Breast epithelium (tissue), 4 donors: ENCODE results near the gene PLEKHA5. TPM values are rescaled to one million over a fixed set of nuclear protein-coding genes. Genes with fewer than 3 reads are reported as not detected.

Source experiments
- DNase-seq, 2 donors: peaks; one replicate each; pipeline ENCODE4 v3.0.0-alpha.2; 2019; ENCODE audit warnings: low spot score in 2 of 2
- H3K27ac ChIP-seq, 2 donors: fragments of 200-600 bp; sonication (generic) in 1 of 2; one replicate each; pipeline ENCODE4 v1.5.1; 2016 to 2019; ENCODE audit warnings: mild to moderate bottlenecking in 1 of 2
- H3K27me3 ChIP-seq, 2 donors: fragments of 200-600 bp; sonication (generic) in 1 of 2; one replicate each; pipeline versions ENCODE4 v1.5.1 to v1.6.0; 2017 to 2019; ENCODE audit warnings: control low read depth in 1 of 2, mild to moderate bottlenecking in 1 of 2
- H3K36me3 ChIP-seq: fragments of 200-600 bp; one replicate; pipeline ENCODE4 v1.5.1; 2019
- H3K4me1 ChIP-seq, 2 donors: fragments of 200-600 bp; sonication (generic); one replicate each; pipeline ENCODE4 v1.5.1; 2016 to 2019; ENCODE audit warnings: control low read depth in 1 of 2
- H3K4me3 ChIP-seq, 3 donors: fragments of 200-600 bp; sonication (generic); 1 replicate in 2 of 3; 2 replicates in 1 of 3; pipeline ENCODE4 v1.5.1; 2016 to 2019; ENCODE audit warnings: mild to moderate bottlenecking in 3 of 3, moderate library complexity in 2 of 3
- H3K9me3 ChIP-seq, 2 donors: fragments of 200-600 bp; sonication (generic) in 1 of 2; one replicate each; pipeline ENCODE4 v1.5.1; 2016 to 2019; ENCODE audit warnings: control low read depth in 1 of 2
- CTCF ChIP-seq, 3 donors: fragments of 450-650 bp; IDR thresholded peaks; one replicate each; pipeline ENCODE4 v1.5.1; 2016 to 2017; ENCODE audit warnings: antibody characterized with exemption in 3 of 3, mild to moderate bottlenecking in 3 of 3, moderate library complexity in 3 of 3
- POLR2A ChIP-seq: fragments of 450-650 bp; IDR thresholded peaks from one replicate; pipeline ENCODE4 v1.6.1; 2016; ENCODE audit warnings: antibody characterized with exemption, mild to moderate bottlenecking, moderate library complexity
- POLR2AphosphoS5 ChIP-seq, 3 donors: sonication (generic); formaldehyde crosslinking; IDR thresholded peaks; one replicate each; pipeline ENCODE4 v1.6.1; 2017; ENCODE audit warnings: antibody characterized with exemption in 3 of 3
- intact Hi-C: fragments of 100-400 bp; cut with DNase I; formaldehyde crosslinking; loops from one replicate; pipeline ENCODE4 v1.15.1; 2023; ENCODE audit warnings: low total_unique reads
- total RNA-seq, 3 donors: library from RNA; depleted of rRNA; stranded (reverse); fragments of >200 nt; gene quantifications; one replicate each; pipeline ENCODE4 v1.1.0, GENCODE V29; 2016

PLEKHA5 gene
- total RNA-seq, 3 donors from 2014 or later = 21.1 to 55.5 (median 49.8) TPM

- no peaks in the 10 kb centered on the region for H3K36me3 ChIP-seq
- no peaks in the 10 kb centered on the region for H3K27me3 ChIP-seq
- H3K4me3 ChIP-seq = no peak overlapping the region
- intact Hi-C loops = no loop called here
- TF ChIP-seq CTCF (IDR thresholded peaks at IDR 0.05) (no peak), POLR2A (no peak), POLR2AphosphoS5 (IDR thresholded peaks at IDR 0.05) (no peak)
- no peak for DNase-seq
- H3K4me1 ChIP-seq = no peaks in the 10 kb centered on the region
- H3K9me3 ChIP-seq = no peaks in the 10 kb centered on the region
- no peak overlapping the region for H3K27ac ChIP-seq
These were observed 68.7 kb downstream of the PLEKHA5 start for GRCh38 chr12:19198272-19198671.

- H3K36me3 ChIP-seq = no peaks in the 10 kb centered on the region
- no peak for TF ChIP-seq POLR2AphosphoS5 (IDR thresholded peaks at IDR 0.05)
- TF ChIP-seq POLR2A = no peak
- intact Hi-C loops = no loop called here
- no peaks in the 10 kb centered on the region for H3K4me1 ChIP-seq
- H3K27me3 ChIP-seq = no peaks in the 10 kb centered on the region
- no peak overlapping the region for H3K4me3 ChIP-seq
- no peaks in the 10 kb centered on the region for H3K9me3 ChIP-seq
- H3K27ac ChIP-seq = no peak overlapping the region
- no peak for DNase-seq
These were observed 69.8 kb downstream of the PLEKHA5 start for GRCh38 chr12:19199332-19199731.

- intact Hi-C loops = no loop called here
- no peaks in the 10 kb centered on the region for H3K4me1 ChIP-seq
- DNase-seq = no peak
These were observed 70.7 kb downstream of the PLEKHA5 start for GRCh38 chr12:19200261-19200660.

GRCh38 chr12:19201661-19202060 lies 72.1 kb downstream of the PLEKHA5 start:
- intact Hi-C loops = no loop called here

More at GRCh38 chr12:19200261-19200660, 70.7 kb downstream of the PLEKHA5 start:
- Histone ChIP-seq H3K27ac (no peak overlapping the region), H3K27me3 (no peaks in the 10 kb centered on the region), H3K4me3 (no peak overlapping the region), H3K36me3 (no peaks in the 10 kb centered on the region), H3K9me3 (no peaks in the 10 kb centered on the region)
- TF ChIP-seq CTCF (IDR thresholded peaks at IDR 0.05) (no peak), POLR2A (no peak), POLR2AphosphoS5 (IDR thresholded peaks at IDR 0.05) (no peak)

GRCh38 chr12:19203013-19203412 lies 73.5 kb downstream of the PLEKHA5 start:
- H3K36me3 ChIP-seq = no peaks in the 10 kb centered on the region
- no peaks in the 10 kb centered on the region for H3K27me3 ChIP-seq
- intact Hi-C loops = no loop called here
- no peak overlapping the region for H3K4me3 ChIP-seq
- no peaks in the 10 kb centered on the region for H3K4me1 ChIP-seq
- TF ChIP-seq CTCF (IDR thresholded peaks at IDR 0.05) (no peak), POLR2A (no peak), POLR2AphosphoS5 (IDR thresholded peaks at IDR 0.05) (no peak)
- no peak overlapping the region for H3K27ac ChIP-seq
- no peak for DNase-seq
- H3K9me3 ChIP-seq = no peaks in the 10 kb centered on the region

More at GRCh38 chr12:19201661-19202060, 72.1 kb downstream of the PLEKHA5 start:
- H3K4me1 ChIP-seq = no peaks in the 10 kb centered on the region
- H3K27me3 ChIP-seq = no peaks in the 10 kb centered on the region
- no peaks in the 10 kb centered on the region for H3K9me3 ChIP-seq
- H3K4me3 ChIP-seq = no peak overlapping the region
- no peak for TF ChIP-seq POLR2A
- no peak for TF ChIP-seq POLR2AphosphoS5 (IDR thresholded peaks at IDR 0.05)
- TF ChIP-seq CTCF (IDR thresholded peaks at IDR 0.05) = no peak
- no peak overlapping the region for H3K27ac ChIP-seq
- no peak for DNase-seq
- no peaks in the 10 kb centered on the region for H3K36me3 ChIP-seq
